HepG2 (cell line): ENCODE data around the gene GLDC. TPM values are rescaled to one million over a fixed set of nuclear protein-coding genes. Genes with fewer than 3 reads are reported as not detected.

ENCODE experiments used
- ARNT ChIP-seq: fragments of 450-650 bp; IDR thresholded peaks from 2 replicates; pipeline ENCODE4 v1.6.1; 2017
- CEBPG ChIP-seq: IDR thresholded peaks from 2 replicates; pipeline ENCODE4 v1.6.1; 2016
- HDAC6 ChIP-seq: fragments of 200-600 bp; sonication (generic); IDR thresholded peaks from 2 replicates; pipeline ENCODE4 v1.7.0; 2017; ENCODE audit warnings: mild to moderate bottlenecking, antibody characterized with exemption, low read length, low read depth
- HOXA9 ChIP-seq: sonication (generic); formaldehyde crosslinking; IDR thresholded peaks from 2 replicates; pipeline ENCODE4 v1.8.1; 2022; ENCODE audit warnings: missing genetic modification reagents, mild to moderate bottlenecking, moderate library complexity, borderline replicate concordance
- IRX3 ChIP-seq: sonication (generic); formaldehyde crosslinking; IDR thresholded peaks from 2 replicates; pipeline ENCODE4 v1.8.1; 2023; ENCODE audit warnings: mild to moderate bottlenecking, low read depth, missing genetic modification reagents, borderline replicate concordance
- MAFG ChIP-seq: sonication (generic); formaldehyde crosslinking; IDR thresholded peaks from 2 replicates; pipeline ENCODE4 v1.5.1; 2020; ENCODE audit warnings: mild to moderate bottlenecking, missing genetic modification reagents
- NR1H2 ChIP-seq: sonication (generic); formaldehyde crosslinking; IDR thresholded peaks from 2 replicates; pipeline ENCODE4 v1.8.1; 2022; ENCODE audit warnings: low read depth, missing genetic modification reagents, borderline replicate concordance
- SOX13 ChIP-seq, 3 experiments: fragments of 450-650 bp in 1 of 3; sonication (generic) in 1 of 3; formaldehyde crosslinking in 1 of 3; IDR thresholded peaks in 2 of 3; conservative IDR thresholded peaks in 1 of 3; 2 replicates each; pipeline versions ENCODE4 v1.5.0 to v1.6.1; 2016 to 2020; ENCODE audit warnings: antibody characterized with exemption in 1 of 3, mild to moderate bottlenecking in 1 of 3, missing compliant biosample characterization in 1 of 3, missing genetic modification reagents in 1 of 3, moderate library complexity in 1 of 3
- THAP7 ChIP-seq: sonication (generic); formaldehyde crosslinking; IDR thresholded peaks from 2 replicates; pipeline ENCODE4 v1.8.1; 2023; ENCODE audit warnings: mild to moderate bottlenecking, missing genetic modification reagents
- ZNF670 ChIP-seq: sonication (generic); formaldehyde crosslinking; IDR thresholded peaks from 2 replicates; pipeline ENCODE4 v1.8.0; 2022; ENCODE audit warnings: mild to moderate bottlenecking, missing genetic modification reagents, borderline replicate concordance
- ZNF777 ChIP-seq: sonication (generic); formaldehyde crosslinking; IDR thresholded peaks from 2 replicates; pipeline ENCODE4 v1.4.0; 2020; ENCODE audit warnings: missing genetic modification reagents
- polyA plus RNA-seq, 8 experiments: library from polyadenylated mRNA; depleted of rRNA in 3 of 8; stranded (reverse) in 7 of 8; unstranded in 1 of 8; fragments of >200 nt; fragmentation: Illumina TruSeq in 4 of 8; extraction: Trizol in 4 of 8; gene quantifications; 2 replicates each; pipeline versions ENCODE4 v1.2.1 to v1.2.3, GENCODE V29; 2011 to 2016; ENCODE audit warnings: low read depth in 4 of 8, missing spikeins in 1 of 8, mixed read lengths in 1 of 8; ENCODE audit not compliant: insufficient read depth in 1 of 8
- total RNA-seq, 5 experiments: library from RNA; depleted of rRNA; stranded (reverse); fragments of >200 nt; fragmentation: Illumina TruSeq; extraction: Trizol; gene quantifications; 2 replicates each; pipeline ENCODE4 v1.2.3, GENCODE V29; 2016; ENCODE audit warnings: low read depth in 1 of 5
- TF ChIP-seq, protein P1 (sequence below): IDR thresholded peaks from 2 replicates; pipeline ENCODE4 v1.6.1; 2012; ENCODE audit warnings: low read depth, low read length, improper control_type of control experiment
- TF ChIP-seq, protein P2 (sequence below): sonication (generic); formaldehyde crosslinking; conservative IDR thresholded peaks from 2 replicates; pipeline ENCODE4 v1.4.0; 2020; ENCODE audit warnings: missing genetic modification reagents
- TF ChIP-seq, protein P3 (sequence below): sonication (generic); formaldehyde crosslinking; IDR thresholded peaks from 2 replicates; pipeline ENCODE4 v1.4.0; 2020; ENCODE audit warnings: mild to moderate bottlenecking, low read depth, missing genetic modification reagents
- TF ChIP-seq, protein P4 (sequence below): sonication (generic); formaldehyde crosslinking; IDR thresholded peaks from 2 replicates; pipeline ENCODE4 v1.5.0; 2020; ENCODE audit warnings: mild to moderate bottlenecking, missing genetic modification reagents

The GLDC gene
- total and polyA plus RNA-seq, 2 of the 13 experiments (the other 11 are each of a cell fraction or from before 2014, with no cell fraction given) = 59.3 to 115 TPM

GRCh38 chr9:6681147-6681956 lies 35.8 kb upstream of the GLDC start (continued):
- peak; percentile 98 for TF ChIP-seq THAP7 (CRISPR knock-in tag)
- TF ChIP-seq ZNF670 (CRISPR knock-in tag) = peak; percentile 93
- no peak for TF ChIP-seq CEBPG
- TF ChIP-seq HDAC6 = no peak
- TF ChIP-seq SOX13 (IDR thresholded peaks at IDR 0.05) = no peak
- peak in 1 of 2 experiments; percentile 60; a peak in 2 of 4 replicates for TF ChIP-seq SOX13 (CRISPR knock-in tag; conservative IDR thresholded peaks at IDR 0.05 in 1 of 2, IDR thresholded peaks at IDR 0.05 in 1 of 2)
- TF ChIP-seq, protein P1, sequence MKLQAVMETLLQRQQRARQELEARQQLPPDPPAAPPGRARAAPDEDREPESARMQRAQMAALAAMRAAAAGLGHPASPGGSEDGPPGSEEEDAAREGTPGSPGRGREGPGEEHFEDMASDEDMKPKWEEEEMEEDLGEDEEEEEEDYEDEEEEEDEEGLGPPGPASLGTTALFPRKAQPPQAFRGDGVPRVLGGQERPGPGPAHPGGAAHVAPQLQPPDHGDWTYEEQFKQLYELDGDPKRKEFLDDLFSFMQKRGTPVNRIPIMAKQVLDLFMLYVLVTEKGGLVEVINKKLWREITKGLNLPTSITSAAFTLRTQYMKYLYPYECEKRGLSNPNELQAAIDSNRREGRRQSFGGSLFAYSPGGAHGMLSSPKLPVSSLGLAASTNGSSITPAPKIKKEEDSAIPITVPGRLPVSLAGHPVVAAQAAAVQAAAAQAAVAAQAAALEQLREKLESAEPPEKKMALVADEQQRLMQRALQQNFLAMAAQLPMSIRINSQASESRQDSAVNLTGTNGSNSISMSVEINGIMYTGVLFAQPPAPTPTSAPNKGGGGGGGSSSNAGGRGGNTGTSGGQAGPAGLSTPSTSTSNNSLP = no peak
- TF ChIP-seq, protein P2, sequence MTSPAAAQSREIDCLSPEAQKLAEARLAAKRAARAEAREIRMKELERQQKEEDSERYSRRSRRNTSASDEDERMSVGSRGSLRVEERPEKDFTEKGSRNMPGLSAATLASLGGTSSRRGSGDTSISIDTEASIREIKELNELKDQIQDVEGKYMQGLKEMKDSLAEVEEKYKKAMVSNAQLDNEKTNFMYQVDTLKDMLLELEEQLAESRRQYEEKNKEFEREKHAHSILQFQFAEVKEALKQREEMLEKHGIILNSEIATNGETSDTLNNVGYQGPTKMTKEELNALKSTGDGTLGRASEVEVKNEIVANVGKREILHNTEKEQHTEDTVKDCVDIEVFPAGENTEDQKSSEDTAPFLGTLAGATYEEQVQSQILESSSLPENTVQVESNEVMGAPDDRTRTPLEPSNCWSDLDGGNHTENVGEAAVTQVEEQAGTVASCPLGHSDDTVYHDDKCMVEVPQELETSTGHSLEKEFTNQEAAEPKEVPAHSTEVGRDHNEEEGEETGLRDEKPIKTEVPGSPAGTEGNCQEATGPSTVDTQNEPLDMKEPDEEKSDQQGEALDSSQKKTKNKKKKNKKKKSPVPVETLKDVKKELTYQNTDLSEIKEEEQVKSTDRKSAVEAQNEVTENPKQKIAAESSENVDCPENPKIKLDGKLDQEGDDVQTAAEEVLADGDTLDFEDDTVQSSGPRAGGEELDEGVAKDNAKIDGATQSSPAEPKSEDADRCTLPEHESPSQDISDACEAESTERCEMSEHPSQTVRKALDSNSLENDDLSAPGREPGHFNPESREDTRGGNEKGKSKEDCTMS (CRISPR knock-in tag) = no peak
- TF ChIP-seq ARNT = no peak
- peak; percentile 28; the same call in 1 of the 2 replicates for TF ChIP-seq ZNF777 (CRISPR knock-in tag)
- TF ChIP-seq MAFG (CRISPR knock-in tag) = no peak
- TF ChIP-seq, protein P3, sequence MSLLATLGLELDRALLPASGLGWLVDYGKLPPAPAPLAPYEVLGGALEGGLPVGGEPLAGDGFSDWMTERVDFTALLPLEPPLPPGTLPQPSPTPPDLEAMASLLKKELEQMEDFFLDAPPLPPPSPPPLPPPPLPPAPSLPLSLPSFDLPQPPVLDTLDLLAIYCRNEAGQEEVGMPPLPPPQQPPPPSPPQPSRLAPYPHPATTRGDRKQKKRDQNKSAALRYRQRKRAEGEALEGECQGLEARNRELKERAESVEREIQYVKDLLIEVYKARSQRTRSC (CRISPR knock-in tag) = no peak
- TF ChIP-seq, protein P4, sequence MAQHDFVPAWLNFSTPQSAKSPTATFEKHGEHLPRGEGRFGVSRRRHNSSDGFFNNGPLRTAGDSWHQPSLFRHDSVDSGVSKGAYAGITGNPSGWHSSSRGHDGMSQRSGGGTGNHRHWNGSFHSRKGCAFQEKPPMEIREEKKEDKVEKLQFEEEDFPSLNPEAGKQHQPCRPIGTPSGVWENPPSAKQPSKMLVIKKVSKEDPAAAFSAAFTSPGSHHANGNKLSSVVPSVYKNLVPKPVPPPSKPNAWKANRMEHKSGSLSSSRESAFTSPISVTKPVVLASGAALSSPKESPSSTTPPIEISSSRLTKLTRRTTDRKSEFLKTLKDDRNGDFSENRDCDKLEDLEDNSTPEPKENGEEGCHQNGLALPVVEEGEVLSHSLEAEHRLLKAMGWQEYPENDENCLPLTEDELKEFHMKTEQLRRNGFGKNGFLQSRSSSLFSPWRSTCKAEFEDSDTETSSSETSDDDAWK (CRISPR knock-in tag) = no peak
- TF ChIP-seq IRX3 (CRISPR knock-in tag) = peak; percentile 35; the same call in 1 of the 2 replicates
- TF ChIP-seq NR1H2 (CRISPR knock-in tag) = no peak
- TF ChIP-seq HOXA9 (CRISPR knock-in tag) = peak; percentile 67
